A549 treated with dexamethasone at 1 μM for 4 hours (cell line): Measurements from ENCODE around the gene TEAD4. TPM values are rescaled to one million over a fixed set of nuclear protein-coding genes. Genes with fewer than 3 reads are reported as not detected.

Experiments used
- total RNA-seq: library from RNA; stranded (reverse); fragments of 200-300 nt; extraction: Qiagen RNA extraction; gene quantifications from 5 replicates; pipeline ENCODE4 v1.2.3, GENCODE V29; 2022

Gene TEAD4
- total RNA-seq, result 40.2 to 50.7 TPM (median 46.1 TPM) in 5 replicates

DNA sequence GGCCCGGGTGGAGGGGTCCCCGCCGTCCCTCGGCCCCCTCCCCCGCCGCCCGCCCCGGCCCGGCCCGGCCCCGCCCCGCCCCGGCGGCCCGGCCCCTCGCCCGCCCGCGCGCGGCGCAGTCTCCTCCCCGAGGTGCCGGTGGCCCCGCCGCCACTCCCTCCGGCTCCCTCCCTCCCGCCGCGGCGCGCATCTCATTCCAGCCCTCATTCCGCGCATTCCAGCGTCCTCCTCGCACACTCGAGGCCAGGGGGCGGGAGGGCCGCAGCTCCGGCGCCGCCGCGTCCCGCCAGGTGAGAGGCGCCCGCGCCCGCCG lies at the start of gene TEAD4:
TEAD4 (plus strand) TSS at position 206 of the 313 bp plus-strand sequence.

DNA sequence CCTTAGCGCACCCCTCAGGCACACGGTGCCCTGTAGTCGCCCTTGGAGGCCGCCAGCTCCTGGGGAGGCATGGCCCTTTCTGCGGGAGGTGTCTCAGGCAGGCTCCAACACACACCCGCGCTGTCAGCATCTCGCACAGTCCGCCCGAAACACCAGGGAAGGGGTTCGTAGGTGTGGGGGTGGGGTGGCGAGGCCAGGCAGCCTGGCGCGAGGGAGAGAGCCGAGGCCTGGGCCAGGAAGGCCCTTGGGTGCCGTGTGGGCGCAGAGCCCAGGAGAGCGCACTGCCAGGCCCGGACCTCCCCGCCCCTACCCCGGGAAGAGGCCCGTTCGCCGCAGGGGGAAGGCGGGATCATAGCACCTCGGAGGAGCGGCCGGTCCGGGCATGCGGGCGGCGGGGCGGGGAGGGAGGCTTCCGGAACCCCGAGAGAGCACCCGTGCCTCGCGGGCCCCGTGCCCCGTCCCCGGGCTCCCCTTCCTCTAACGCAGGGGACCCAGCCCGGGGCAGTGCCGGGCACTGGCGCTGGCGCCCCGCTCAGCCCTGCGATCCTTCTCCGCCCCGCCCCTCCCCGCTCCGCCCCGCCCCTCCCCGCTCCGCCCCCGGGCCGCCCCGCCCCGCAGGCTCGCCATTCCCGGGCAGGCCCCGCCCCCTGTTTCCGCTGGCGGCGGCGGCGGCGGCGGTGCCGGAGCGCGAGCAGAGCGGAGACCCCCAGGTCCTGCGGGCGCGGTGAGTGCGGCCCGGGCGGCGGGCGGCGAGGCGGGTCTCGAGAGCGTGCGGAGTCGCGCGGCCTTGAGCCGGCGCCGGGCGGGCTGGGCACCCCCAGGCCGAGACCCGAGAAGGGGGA lies 117.8 kb downstream of the TEAD4 start, which contains the start of gene TSPAN9:
TSPAN9 (plus strand) TSS at position 650 of the 842 bp plus-strand sequence. CDS start 123,815 bp downstream, outside the sequence.

Other genes starting within 250 kb of the TEAD4 start
- 86.0 to 104 TPM (median 100 TPM) in 5 replicates for gene FKBP4, start 164.4 kb upstream of the TEAD4 start, total RNA-seq
- 11.6 to 19.2 TPM (median 15.4 TPM) in 5 replicates for gene ITFG2, start 146.7 kb upstream of the TEAD4 start, total RNA-seq
- gene NRIP2, start 124.4 kb upstream of the TEAD4 start, total RNA-seq, result not detected in 5 replicates
- not detected in 5 replicates for gene TEX52, start 102.4 kb upstream of the TEAD4 start, total RNA-seq
- 80.9 to 104 TPM (median 102 TPM) in 5 replicates for gene FOXM1, start 82.2 kb upstream of the TEAD4 start, total RNA-seq
- gene RHNO1, start 82.2 kb upstream of the TEAD4 start, total RNA-seq, result 43.8 to 55.9 TPM (median 50.3 TPM) in 5 replicates
- 18.0 to 21.7 TPM (median 20.7 TPM) in 5 replicates for gene TULP3, start 68.5 kb upstream of the TEAD4 start, total RNA-seq
- 38.5 to 66.9 TPM (median 58.6 TPM) in 5 replicates for gene TSPAN9, start 118.0 kb downstream of the TEAD4 start, total RNA-seq